HS-27A (cell line): ENCODE results near the gene BOLA3.
"Not testable (repeated sequence)": the region's sequence is repeated elsewhere in the genome, so short reads cannot be mapped to it uniquely, and the experiment has no call there.

Source experiments
- DNase-seq: peaks from one replicate; pipeline ENCODE4 v3.0.0-alpha.2; 2012; ENCODE audit warnings: low read depth, missing footprints

The BOLA3 gene

GRCh38 chr2:74147727-74148456 is at the start of gene BOLA3:
TSS of gene BOLA3 (minus strand) at chr2:74147912. CDS start at chr2:74147874, 38 bp downstream.
- DNase-seq, result peak; percentile 56

GRCh38 chr2:74197049-74197448 is 49.3 kb upstream of the BOLA3 start:
- DNase-seq, result no peak

- DNase-seq, result no peak
These were observed 47.1 kb upstream of the BOLA3 start for GRCh38 chr2:74194799-74195198.

DNA sequence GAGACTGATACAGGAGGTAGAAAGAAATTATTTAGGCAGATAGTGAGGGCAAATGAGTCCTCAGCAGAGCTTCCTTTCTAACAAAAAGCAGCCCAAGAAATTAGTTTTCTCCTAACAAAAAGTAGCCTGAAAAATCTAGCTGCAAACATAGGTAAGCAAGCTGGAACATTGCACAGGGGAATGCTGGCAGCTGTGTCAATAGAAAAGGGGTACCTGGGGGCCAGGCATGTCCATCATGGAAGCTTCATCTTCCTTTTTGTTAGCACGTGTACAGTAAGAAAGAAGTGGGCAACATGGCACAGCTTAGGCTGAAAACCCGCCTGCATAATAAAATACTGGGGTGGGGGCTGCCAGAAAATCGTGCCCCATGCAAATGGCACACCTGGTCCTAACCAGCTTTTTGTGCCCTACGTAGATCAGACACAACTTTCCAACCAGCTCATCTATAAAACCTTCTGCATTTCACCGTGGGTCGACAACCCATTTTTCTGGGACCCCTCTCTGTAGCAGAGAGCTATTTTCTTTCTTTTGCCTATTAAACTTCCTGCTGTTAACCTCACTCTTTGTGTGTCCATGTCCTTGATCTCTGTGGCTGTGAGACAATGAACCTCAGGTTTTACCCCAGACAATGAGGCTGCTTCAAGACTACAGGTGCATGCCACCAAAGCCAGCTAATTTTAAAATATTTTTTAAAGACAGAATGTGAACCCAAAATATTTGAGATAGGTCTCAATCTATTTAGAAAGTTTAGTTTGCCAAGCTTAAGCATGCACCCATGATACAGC is 44.1 kb upstream of the BOLA3 start:
- DNase-seq, result no peak

DNA sequence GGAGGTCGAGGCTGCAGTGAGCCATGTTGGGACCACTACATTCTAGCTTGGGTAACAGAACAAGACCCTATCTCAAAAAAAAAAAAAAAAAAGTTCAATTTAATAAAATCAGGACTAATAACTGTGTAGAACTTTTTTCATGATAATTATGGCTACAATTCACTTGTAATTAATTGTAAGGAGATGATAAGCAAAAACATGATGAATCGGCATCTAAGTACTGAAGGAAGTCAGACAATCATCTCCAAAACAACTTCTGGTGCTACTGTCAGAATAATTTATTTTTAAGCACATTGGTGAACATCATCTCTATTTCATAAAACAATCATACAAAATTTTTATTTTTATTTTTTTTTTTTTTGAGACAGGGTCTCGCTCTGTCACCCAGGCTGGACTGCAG is 41.0 kb upstream of the BOLA3 start:
- DNase-seq, result no peak

- DNase-seq, result no peak
These were observed 40.4 kb upstream of the BOLA3 start for GRCh38 chr2:74188018-74188601.

DNA sequence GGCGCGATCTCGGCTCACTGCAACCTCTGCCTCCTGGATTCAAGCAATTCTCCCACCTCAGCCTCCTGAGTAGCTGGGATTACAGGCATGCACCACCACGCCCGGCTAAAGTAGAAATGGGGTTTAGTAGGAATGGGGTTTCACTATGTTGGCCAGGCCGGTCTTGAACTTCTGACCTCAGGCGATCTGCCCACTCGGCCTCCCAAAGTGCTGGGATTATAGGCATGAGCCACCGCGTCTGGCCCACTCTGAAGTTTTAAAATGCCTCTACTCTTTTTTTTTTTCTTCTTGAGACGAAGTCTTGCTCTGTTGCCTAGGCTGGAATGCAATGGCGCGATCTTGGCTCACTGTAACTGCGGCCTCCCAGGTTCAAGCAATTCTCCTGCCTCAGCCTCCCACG is 39.0 kb upstream of the BOLA3 start:
- not testable (repeated sequence) for DNase-seq

DNA sequence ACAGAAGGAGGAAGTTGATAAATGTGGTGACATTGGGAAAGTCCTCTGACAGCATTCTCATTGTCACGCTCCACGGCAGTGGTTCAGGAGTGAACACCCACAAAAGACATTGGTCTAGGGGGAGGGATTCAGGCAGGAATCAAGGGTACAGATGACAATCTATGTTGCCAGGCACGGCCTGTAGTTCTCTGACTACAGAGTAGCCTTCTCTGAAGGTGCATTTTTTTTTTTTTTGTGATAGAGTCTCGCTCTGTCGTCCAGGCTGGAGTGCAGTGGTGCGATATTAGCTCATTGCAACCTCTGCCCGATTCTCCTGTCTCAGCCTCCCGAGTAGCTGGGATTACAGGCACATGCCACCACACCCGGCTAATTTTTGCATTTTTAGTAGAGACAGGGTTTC is 38.3 kb upstream of the BOLA3 start:
- DNase-seq, result no peak

- no peak for DNase-seq
These were observed 36.2 kb upstream of the BOLA3 start for GRCh38 chr2:74183878-74184277.

- DNase-seq, result no peak
These were observed 34.0 kb upstream of the BOLA3 start for GRCh38 chr2:74181739-74182138.

- no peak for DNase-seq
These were observed 31.6 kb upstream of the BOLA3 start for GRCh38 chr2:74179063-74179865.

- peak; percentile 96 for DNase-seq
These were observed 30.7 kb upstream of the BOLA3 start, which contains the start of gene MOB1A for GRCh38 chr2:74178211-74179062. TSS of gene MOB1A (minus strand) at chr2:74178879. CDS start at chr2:74178674, 205 bp downstream.

GRCh38 chr2:74177696-74178095 is 30.0 kb upstream of the BOLA3 start:
- no peak for DNase-seq

- DNase-seq, result no peak
These were observed 27.2 kb upstream of the BOLA3 start for GRCh38 chr2:74174909-74175308.

GRCh38 chr2:74168739-74169138 is 21.0 kb upstream of the BOLA3 start:
- DNase-seq, result no peak

DNA sequence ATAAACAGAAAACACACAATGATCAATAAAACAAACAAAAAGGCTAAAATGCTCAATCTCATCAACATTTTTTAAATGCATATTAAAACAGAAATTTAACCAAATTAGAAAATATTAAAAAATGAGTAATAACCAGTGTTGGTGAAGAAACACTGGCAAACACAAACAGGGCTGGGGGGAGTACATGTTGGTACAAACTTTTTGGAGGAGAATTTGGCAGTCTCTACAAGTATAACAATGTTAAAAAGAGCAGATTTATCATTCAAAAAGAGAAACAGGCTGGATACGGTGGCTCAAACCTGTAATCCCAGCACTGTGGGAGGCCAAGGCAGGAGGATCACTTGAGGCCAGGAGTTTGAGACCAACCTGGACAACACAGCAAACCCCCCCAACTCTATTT is 17.0 kb upstream of the BOLA3 start:
- no peak for DNase-seq

GRCh38 chr2:74162951-74163350 is 15.2 kb upstream of the BOLA3 start:
- DNase-seq, result no peak

DNA sequence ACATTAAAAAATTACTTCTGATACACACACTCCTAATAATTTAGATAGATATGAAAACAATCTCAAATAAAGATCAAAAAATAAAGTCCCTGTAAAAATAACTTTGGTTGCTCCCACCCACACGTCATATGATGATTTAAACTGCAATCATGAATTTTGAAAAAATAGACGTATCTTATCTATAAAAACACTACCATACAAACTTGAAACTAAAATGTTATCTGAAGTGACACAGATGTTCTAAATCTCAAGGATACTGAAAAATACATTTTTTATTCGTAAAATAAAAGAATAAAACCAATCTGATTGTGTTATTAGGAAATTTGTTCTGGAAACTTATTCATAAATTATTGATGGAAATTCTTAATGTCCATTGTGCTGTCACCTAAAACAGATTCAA is 8.1 kb upstream of the BOLA3 start:
- DNase-seq, result no peak

DNA sequence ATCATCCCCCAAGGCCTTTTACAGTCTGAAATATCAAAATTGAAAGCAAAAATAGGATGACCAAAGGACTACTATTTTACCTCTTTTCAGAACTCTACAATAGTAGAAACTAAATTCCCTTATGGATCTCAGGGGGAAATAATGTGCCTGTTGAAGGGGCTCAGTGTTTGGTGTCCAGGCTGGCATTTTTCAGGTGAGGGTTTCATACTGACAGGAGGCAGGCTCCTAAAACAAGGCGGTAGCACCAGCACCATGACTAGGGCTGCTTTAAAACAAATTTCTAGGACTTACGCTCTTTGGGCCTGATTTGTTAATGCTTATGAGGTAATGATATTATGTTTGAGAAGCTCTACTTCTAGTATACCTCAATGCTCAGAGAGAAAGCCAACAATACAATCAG is 5.2 kb upstream of the BOLA3 start:
- no peak for DNase-seq

DNA sequence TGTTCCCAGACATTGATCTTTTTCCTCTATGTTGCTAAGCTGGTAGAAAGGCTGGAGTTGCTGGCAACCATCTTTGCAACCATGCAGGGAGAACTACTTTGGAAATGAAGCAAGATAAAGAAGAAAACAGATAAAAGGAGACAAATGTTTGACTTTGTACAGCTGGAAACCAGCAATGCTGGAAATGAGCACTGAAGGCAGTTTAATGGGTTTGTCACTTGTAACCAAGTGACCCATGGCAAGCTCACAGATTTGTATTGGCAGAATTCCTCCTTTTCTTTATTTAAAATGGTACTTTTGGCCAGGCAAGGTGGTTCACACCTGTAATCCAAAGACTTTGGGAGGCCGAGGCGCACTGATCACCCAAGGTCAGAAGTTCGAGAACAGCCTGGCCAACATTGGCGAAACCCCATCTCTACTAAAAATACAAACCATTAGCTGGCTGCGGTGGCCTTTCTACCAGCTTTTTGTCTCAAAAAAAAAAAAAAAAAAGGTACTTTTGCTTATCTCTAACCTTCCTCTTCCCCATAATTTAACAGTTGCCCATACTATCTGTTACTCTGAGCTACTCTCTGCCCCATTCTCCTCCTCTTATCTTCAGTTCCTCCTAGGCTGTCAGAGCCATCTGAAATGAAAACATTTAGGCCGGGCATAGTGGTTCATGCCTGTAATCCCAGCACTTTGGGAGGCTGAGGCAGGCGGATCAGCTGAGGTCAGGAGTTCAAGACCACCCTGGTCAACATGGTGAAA is 2.0 kb upstream of the BOLA3 start:
- no peak for DNase-seq

DNA sequence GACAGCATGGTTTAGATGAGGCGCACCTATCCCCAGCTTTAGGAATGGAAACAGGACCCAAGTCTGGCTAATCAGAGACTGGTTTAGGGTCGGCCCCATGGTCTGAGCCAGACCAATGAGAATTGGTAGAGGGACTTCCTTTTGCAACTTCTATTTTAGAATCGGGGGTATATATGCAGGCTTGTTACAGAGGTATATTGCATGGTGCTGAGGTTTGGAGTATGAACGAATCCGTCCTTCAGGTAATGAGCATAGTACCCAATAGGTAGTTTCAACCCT is 1.5 kb upstream of the BOLA3 start:
- no peak for DNase-seq
